Activated T-helper 2 cell treated with anti-CD3 and anti-CD28 coated beads, Interferon-gamma antibody, Interleukin-2, Interleukin-4, amounts not matched to agents 10 μg/mL and 5 μg/mL and 100 μg/mL, durations not matched to agents 14 hours and 24 hours and 36 hours (primary cell): ENCODE data around the gene LAMTOR4. TPM values are rescaled to one million over a fixed set of nuclear protein-coding genes. Genes with fewer than 3 reads are reported as not detected.

Experiments
- DNase-seq: peaks from one replicate; pipeline ENCODE4 v3.0.0; 2021; ENCODE audit warnings: low spot score
- H3K27ac Mint-ChIP-seq: one replicate; pipeline ENCODE4 v1.8.0; 2021; ENCODE audit warnings: mixed read lengths
- H3K27me3 Mint-ChIP-seq: one replicate; pipeline ENCODE4 v1.8.0; 2021; ENCODE audit warnings: low read depth, mixed read lengths
- H3K36me3 Mint-ChIP-seq: one replicate; pipeline ENCODE4 v1.8.0; 2021; ENCODE audit warnings: low read depth, mixed read lengths
- H3K4me1 Mint-ChIP-seq: one replicate; pipeline ENCODE4 v1.8.0; 2021; ENCODE audit warnings: low read depth, mixed read lengths
- H3K4me3 Mint-ChIP-seq: one replicate; pipeline ENCODE4 v1.8.0; 2021; ENCODE audit warnings: low read depth, mild to moderate bottlenecking, moderate library complexity, mixed read lengths
- H3K9me3 Mint-ChIP-seq: one replicate; pipeline ENCODE4 v1.8.0; 2021; ENCODE audit warnings: mixed read lengths
- intact Hi-C: fragments of 100-400 bp; cut with micrococcal nuclease; formaldehyde crosslinking; loops from one replicate; pipeline ENCODE4 v1.15.1; 2023
- total RNA-seq: library from RNA; stranded (reverse); gene quantifications from 2 replicates; pipeline ENCODE4 v1.2.3, GENCODE V29; 2022

LAMTOR4 gene
- total RNA-seq, result 125 and 130 TPM in 2 replicates

DNA sequence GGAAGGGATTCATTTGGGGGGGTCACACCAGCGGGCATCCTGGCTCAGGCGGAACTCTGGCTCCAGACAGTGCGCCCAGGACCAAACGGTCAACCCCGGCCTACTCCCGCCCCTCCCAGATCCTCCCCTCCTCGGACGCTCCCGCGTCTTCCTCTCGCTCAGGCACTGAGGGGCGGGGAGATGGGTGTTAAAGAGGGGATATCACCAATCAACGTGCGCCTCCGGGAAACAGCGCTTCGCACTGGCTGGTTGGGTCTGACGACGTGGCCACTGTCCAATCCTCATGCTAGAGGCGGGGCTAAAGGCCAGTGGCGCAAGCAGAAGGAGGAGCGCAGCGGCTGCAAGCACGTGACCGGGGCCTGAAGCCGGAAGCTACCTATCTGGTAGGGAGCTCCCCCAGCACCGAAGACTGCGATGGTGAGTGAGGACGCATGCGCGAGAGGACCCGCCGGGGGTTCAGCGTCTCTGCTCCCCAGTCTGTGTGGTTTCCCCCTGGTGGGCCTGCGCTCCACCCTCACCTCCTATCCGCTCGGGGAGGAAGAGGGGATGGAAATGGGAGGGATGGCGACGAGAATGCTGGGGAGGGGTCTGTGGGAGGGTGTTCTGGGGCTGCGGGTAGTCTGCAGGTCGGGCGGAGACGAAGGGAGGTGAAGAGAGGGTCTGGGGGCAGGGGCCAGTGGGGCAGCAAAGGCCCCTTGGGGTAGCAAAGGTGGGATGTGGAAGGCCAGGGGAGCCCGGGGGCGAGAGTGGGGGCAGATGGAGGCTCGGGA, at the start of gene LAMTOR4:
Gene LAMTOR4 (plus strand): TSS at position 360 of the 770 bp plus-strand sequence. CDS start 55 bp downstream, at position 415.
- Mint-ChIP-seq H3K9me3 (no peaks in the 10 kb centered on the region), H3K27me3 (no peaks in the 10 kb centered on the region), H3K4me3 (peak within 1 kb of the TSS; percentile 96), H3K36me3 (peaks cover 21% of the 10 kb centered on the region), H3K4me1 (peaks cover 21% of the 10 kb centered on the region), H3K27ac (peak within 1 kb of the TSS; percentile 95)
- peak; percentile 99 for DNase-seq
- intact Hi-C loops, result loop anchor here (2.0 kb wide), 2 partner anchors 60 kb away; partner anchors contain the start of gene COPS6

DNA sequence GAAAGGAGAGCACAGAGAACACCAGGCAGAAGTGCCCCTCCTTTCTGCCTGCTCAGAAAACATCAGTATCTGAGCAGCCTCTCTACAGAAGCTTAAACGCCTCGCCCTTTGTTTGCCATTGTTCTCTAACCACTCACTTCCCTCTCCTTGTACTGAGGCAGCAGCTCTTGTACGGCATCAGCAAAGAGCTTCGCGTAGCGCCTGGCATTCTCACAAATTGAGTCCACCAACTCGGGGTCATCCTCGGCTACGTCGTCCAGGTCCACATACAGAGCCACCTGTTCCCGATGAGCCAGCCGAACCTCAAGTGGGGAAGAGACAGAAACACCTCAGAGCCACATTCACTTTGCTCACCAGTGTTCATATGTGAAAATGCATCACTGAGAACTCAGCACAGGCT, 49.3 kb upstream of the LAMTOR4 start:
- intact Hi-C loops, result no loop called here
- Mint-ChIP-seq H3K27ac (peak overlapping the region; percentile 93), H3K27me3 (no peaks in the 10 kb centered on the region), H3K4me3 (peak overlapping the region; percentile 93), H3K4me1 (peaks cover 41% of the 10 kb centered on the region), H3K36me3 (peaks cover 69% of the 10 kb centered on the region), H3K9me3 (no peaks in the 10 kb centered on the region)
- DNase-seq, result no peak

DNA sequence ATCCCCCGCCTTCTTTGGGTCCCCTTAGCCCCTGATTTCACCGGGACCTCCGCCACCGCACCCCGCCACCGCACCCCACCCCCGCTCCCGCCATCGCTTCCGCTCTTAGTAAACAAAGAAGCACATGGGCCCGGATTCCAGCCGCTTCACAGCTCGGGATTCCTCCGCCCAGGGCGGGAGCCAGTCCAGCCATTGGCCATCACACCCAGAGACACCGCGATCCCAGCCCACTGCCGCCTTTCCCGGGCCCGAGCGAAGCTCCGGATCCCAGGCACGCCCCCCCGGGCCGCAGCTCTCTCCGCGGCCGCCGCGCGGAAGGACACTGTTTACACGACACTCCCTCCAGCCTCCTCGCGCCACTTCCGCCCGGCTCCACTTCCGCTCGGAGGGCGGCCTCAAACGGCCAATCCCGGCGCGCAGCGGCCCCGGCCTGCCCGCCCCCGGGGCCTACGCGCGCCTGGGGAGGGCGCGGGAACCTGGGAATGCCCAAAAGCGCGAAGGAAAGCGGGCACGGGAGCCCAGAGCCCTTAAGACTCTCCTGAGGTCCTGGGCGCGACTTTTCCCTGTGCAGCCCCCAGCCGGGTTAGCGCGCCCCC, 48.2 kb upstream of the LAMTOR4 start:
- peaks cover 58% of the 10 kb centered on the region for H3K36me3 Mint-ChIP-seq
- peaks cover 39% of the 10 kb centered on the region for H3K4me1 Mint-ChIP-seq
- DNase-seq, result peak; percentile 88
- intact Hi-C loops, result loop anchor here (1.0 to 2.0 kb wide), 6 partner anchors 11 to 328 kb away; partner anchors contain the start of genes MEPCE and ZCWPW1
- H3K27me3 Mint-ChIP-seq, result no peaks in the 10 kb centered on the region
- peak overlapping the region; percentile 93 for H3K27ac Mint-ChIP-seq
- no peaks in the 10 kb centered on the region for H3K9me3 Mint-ChIP-seq
- H3K4me3 Mint-ChIP-seq, result peak overlapping the region; percentile 93

DNA sequence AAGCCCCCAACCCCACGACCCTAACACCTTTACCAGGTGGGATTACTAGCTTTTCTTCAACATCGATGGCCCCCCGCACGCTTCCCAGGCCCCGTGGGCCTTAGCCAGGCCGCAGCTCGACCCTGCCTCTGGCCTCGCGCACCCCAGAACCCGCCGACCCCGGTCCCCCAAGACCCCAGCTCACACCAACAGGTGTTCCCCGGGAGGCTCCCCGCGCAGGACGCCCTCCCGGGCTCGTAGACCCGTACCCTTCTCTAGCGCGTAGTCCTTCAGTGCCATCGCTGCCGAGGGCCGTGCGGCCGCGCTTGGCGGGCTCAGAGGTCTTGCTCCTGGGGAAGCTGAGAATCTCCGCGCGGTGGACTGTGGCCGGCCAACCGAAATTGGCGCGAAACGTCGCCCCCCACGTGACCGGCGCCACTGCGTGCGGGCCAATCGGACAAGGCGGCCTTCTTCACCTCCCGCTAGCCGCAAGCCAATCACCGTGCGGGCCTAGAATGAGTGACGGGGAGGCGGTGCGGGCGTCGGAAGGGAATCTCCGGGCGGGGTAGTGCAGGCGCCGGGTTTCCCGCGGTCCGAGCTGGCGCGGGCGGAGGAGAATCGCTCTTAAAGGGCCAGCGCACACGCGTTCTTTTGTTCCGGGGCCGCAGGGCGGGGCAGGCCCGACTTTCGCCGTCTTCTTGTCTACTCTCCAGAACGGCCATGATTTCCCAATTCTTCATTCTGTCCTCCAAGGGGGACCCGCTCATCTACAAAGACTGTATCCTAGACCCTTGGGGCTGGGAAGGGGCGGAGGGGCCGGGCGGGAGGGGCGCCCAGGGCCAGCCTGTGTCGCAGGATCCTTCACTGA, 47.5 kb upstream of the LAMTOR4 start, which contains the start of the genes AP4M1 and MCM7:
Gene AP4M1 (plus strand): TSS at position 628 of the 847 bp plus-strand sequence. CDS start 72 bp downstream, at position 700.
Gene MCM7 (minus strand): TSS at position 382 of the 847 bp plus-strand sequence. CDS start 103 bp downstream, at position 279.
- intact Hi-C loops, result loop anchor here (1.0 to 2.0 kb wide), 5 partner anchors 18 to 328 kb away; partner anchors contain the start of genes MEPCE and ZCWPW1
- peak; percentile 98 for DNase-seq
- Mint-ChIP-seq H3K27ac (peak within 1 kb of the TSS; percentile 93), H3K27me3 (no peaks in the 10 kb centered on the region), H3K4me3 (peak within 1 kb of the TSS; percentile 93), H3K4me1 (peaks cover 37% of the 10 kb centered on the region), H3K36me3 (peaks cover 55% of the 10 kb centered on the region), H3K9me3 (no peaks in the 10 kb centered on the region)

DNA sequence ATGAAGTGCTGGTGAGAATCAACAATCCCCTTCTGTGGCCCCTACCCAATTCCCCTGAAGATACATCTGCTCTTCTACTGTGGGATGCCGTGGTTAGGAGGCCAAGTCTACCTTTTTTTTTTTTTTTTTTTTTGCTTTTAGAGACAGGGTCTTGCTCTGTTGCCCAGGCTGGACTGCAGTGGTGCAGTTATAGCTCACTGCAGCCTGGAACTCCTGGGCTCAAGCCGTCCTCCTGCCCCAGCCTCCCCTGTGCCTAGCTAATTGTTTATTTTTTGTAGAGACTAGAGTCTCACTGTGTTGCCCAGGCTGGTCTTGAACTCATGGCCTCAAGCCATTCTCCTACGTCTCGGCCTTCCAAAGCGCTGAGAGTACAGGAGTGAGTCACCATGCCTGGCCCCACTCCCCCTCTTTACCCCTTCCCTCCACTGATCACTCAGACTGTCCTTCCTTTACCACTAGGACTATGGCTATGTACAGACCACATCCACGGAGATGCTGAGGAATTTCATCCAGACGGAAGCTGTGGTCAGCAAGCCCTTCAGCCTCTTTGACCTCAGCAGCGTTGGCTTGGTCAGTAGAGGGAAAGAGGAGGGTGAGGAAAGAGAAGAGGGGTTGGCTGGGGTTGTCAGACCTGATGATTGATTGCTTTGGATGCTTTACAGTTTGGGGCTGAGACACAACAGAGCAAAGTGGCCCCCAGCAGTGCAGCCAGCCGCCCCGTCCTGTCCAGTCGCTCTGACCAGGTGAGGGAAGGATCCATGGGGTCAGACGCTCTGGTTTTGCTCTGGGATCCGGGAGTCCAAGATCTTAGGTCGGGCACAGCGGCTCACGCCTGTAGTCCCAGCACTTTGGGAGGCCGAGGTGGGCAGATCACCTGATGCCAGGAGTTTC, 45.5 kb upstream of the LAMTOR4 start:
- H3K36me3 Mint-ChIP-seq, result peaks cover 51% of the 10 kb centered on the region

DNA sequence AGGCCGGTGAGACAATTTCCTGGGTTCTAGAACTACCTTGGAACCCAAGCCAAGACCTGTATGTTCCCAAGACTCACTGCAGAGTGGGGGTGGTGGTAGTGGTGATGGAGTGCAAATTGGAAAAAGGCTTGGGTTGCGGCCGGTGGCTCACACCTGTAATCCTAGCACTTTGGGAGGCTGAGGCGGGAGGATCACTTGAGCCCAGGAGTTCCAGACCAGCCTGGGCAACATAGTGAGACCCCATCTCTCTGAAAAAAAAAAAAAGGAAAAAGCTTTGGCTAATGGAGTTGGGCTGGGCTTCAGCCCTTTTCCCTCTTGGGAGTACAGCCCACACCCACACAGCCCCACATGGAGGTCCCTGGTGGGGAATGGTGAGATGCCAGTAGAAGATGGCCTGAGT, 43.2 kb upstream of the LAMTOR4 start:
- peaks cover 40% of the 10 kb centered on the region for H3K36me3 Mint-ChIP-seq
- no peak overlapping the region for H3K4me3 Mint-ChIP-seq
- intact Hi-C loops, result no loop called here
- DNase-seq, result no peak
- no peaks in the 10 kb centered on the region for H3K9me3 Mint-ChIP-seq
- peaks cover 10% of the 10 kb centered on the region for H3K4me1 Mint-ChIP-seq
- H3K27ac Mint-ChIP-seq, result no peak overlapping the region
- H3K27me3 Mint-ChIP-seq, result no peaks in the 10 kb centered on the region

More for the DNA sequence above, 45.5 kb upstream of the LAMTOR4 start:
- H3K4me3 Mint-ChIP-seq, result peak overlapping the region; percentile 93
- H3K9me3 Mint-ChIP-seq, result no peaks in the 10 kb centered on the region
- intact Hi-C loops, result no loop called here
- H3K27ac Mint-ChIP-seq, result peak overlapping the region; percentile 17
- no peak for DNase-seq
- H3K4me1 Mint-ChIP-seq, result peaks cover 29% of the 10 kb centered on the region
- H3K27me3 Mint-ChIP-seq, result no peaks in the 10 kb centered on the region

DNA sequence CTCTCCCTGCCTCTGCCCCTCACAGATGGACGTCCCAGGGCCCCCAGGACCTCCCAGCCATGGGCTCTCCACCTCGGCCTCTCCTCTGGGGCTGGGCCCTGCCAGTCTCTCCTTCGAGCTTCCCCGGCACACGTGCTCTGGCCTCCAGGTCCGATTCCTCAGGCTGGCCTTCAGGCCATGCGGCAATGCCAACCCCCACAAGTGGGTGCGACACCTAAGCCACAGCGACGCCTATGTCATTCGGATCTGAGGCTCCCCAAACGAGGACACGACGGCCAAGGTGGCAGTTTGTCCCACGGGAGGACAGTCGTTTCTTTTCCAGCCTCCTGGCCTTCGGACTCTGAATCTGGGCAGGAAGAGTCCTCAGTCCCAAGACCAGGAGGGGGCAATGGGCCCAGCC, 42.1 kb upstream of the LAMTOR4 start:
- Mint-ChIP-seq H3K36me3 (peaks cover 43% of the 10 kb centered on the region), H3K4me3 (no peak overlapping the region), H3K4me1 (peaks cover 10% of the 10 kb centered on the region), H3K9me3 (no peaks in the 10 kb centered on the region), H3K27me3 (no peaks in the 10 kb centered on the region), H3K27ac (no peak overlapping the region)
- intact Hi-C loops, result no loop called here
- no peak for DNase-seq

DNA sequence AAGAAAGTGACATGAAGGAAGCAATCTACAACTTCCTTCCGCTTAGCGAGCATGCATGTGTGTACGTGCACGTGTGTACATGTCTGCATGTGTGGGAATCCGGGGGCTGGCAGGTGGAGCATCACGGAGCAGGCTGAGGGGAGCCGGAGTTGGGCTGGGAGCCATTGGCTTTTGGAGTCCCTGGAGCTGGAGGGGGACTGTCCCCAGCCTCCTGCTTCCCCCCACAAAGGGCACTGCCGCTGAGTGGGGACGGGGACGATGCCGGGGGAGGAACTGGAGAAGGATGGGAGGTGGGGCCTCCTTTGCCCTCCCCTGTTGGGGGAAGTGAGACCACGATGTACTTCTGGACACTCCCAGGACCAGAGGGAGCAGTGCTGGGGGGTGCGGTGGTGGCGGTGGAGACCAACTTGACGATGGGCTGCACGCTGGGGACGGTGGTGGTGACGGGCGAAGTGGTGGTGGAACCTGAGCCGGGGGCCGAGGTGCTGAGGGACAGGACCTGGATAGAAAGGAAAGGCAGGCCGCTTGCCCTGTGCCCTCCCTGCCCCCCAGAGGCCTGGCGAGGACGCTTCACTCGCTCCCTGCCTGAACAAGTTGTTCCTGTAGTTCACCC, 41.5 kb upstream of the LAMTOR4 start:
- Mint-ChIP-seq H3K27ac (no peak overlapping the region), H3K36me3 (peaks cover 47% of the 10 kb centered on the region)

DNA sequence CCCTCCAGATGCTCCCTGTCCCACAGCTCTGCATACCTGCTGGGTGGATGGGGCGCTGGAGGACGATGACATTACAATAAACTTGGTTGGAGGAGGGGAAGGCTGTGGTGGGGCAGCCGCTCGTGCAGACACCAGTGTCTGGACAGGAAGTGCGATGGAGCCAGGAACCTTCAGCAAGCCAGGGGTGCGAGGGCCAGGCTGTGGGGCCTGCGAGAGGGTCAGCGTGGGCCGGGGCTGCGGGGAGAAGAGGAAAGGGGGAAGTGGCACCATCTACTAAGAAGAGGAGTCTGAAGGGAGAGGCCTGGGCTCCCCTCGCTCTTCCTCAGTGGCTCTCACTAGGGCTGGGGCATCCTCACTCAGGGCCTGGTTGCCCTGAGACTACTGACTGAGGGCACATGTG, 40.8 kb upstream of the LAMTOR4 start:
- Mint-ChIP-seq H3K27me3 (no peaks in the 10 kb centered on the region), H3K4me3 (no peak overlapping the region), H3K36me3 (peaks cover 52% of the 10 kb centered on the region), H3K9me3 (no peaks in the 10 kb centered on the region), H3K4me1 (peaks cover 5% of the 10 kb centered on the region), H3K27ac (no peak overlapping the region)
- intact Hi-C loops, result no loop called here
- DNase-seq, result no peak

More for the DNA sequence above, 41.5 kb upstream of the LAMTOR4 start:
- no peak overlapping the region for H3K4me3 Mint-ChIP-seq
- no peaks in the 10 kb centered on the region for H3K9me3 Mint-ChIP-seq
- H3K27me3 Mint-ChIP-seq, result no peaks in the 10 kb centered on the region
- peaks cover 10% of the 10 kb centered on the region for H3K4me1 Mint-ChIP-seq
- intact Hi-C loops, result no loop called here
- no peak for DNase-seq

DNA sequence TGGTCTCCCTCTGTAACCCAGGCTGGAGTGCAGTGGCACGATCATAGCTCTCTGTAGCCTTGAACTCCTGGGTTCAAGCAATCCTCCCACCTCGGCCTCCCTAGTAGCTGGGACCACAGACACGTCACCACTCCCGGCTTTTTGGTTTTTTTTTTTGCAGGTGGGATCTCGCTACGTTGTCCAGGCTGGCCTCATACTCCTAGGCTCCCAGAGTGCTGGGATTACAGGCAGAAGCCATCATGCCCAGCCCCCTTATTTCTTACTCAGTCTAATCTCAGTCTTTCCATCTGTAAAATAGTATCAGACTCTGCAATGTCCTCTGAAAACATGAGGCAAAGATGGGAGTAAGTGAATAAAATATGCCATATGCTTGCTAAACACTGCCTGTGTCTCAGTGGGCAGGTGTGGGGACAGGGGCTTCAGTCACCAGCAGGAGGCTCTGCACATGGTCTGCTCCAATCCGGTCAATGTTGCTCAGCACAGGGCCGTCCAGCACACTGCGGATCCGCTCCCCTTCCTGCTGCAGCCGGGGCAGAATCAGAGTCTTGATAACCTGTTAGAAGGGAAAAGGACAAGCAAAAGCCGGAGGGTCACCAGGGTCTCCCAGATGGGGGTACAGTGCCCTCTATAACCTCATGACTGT, 39.1 kb upstream of the LAMTOR4 start:
- Mint-ChIP-seq H3K27ac (no peak overlapping the region), H3K4me1 (no peaks in the 10 kb centered on the region), H3K27me3 (no peaks in the 10 kb centered on the region), H3K36me3 (peaks cover 56% of the 10 kb centered on the region), H3K4me3 (no peak overlapping the region), H3K9me3 (no peaks in the 10 kb centered on the region)
- intact Hi-C loops, result no loop called here
- DNase-seq, result no peak

DNA sequence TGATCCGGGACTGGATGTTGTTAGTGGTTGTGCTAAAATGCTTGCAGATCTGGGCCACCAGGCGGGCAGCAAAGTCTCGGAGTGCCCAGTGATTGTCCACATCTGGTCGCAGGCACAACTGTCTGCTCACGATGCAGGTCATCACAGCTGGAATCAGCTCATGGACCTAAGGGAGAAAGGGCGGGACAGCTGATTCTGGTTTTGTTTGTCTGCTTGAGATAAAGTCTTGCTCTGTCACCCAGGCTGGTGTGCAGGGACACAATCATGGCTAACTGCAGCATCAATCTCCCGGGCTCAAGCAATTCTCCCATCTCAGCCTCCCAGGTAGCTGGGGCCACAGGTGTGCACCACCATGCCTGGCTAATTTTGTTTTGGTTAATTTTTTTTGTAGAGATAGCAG, 37.6 kb upstream of the LAMTOR4 start:
- no peak overlapping the region for H3K4me3 Mint-ChIP-seq
- H3K27ac Mint-ChIP-seq, result no peak overlapping the region

More for the DNA sequence above, 37.6 kb upstream of the LAMTOR4 start:
- intact Hi-C loops, result no loop called here
- Mint-ChIP-seq H3K9me3 (no peaks in the 10 kb centered on the region), H3K4me1 (no peaks in the 10 kb centered on the region), H3K27me3 (no peaks in the 10 kb centered on the region), H3K36me3 (peaks cover 56% of the 10 kb centered on the region)
- no peak for DNase-seq
